ENCODE measurements around the gene LILRB5. TPM values are rescaled to one million over a fixed set of nuclear protein-coding genes. Genes with fewer than 3 reads are reported as not detected.
"Not testable (repeated sequence)": the region's sequence is repeated elsewhere in the genome, so short reads cannot be mapped to it uniquely, and the experiment has no call there.

Gene LILRB5
- total and polyA plus RNA-seq, 4 experiments from 2014 or later, result 0.47 to 0.52 TPM; not detected in 2

DNA sequence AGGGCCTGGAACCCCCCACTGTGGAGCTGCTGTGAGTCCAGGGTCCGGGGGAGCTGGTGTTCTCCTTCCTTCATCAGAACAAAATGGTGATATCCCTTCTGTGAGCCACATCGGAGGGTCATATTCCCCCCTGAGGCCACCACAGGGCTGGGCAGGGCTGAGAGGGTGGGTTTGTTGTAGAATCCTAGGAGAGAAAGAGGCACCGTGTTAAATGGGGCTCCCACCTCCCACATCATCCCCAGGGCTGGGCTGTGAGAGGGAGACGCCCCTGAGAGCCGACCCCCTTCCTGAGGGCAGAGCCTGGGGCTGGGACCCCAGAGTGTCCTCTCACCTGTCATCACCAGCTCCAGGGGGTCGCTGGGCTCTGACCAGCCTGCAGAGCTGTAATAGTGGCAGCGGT lies 35.1 kb downstream of the LILRB5 start:
- H3K9me3 Mint-ChIP-seq; DNase-seq; H3K36me3 ChIP-seq (ENCODE audit: insufficient read depth, low read length); H3K4me3 Mint-ChIP-seq; H3K9me3 ChIP-seq (ENCODE audit: control insufficient read depth in 1 of 2, low read length in 2 of 2); H3K36me3 Mint-ChIP-seq; H3K27ac ChIP-seq (ENCODE audit: low read depth, low read length); POLR2A ChIA-PET (ENCODE audit: partially characterized antibody); CTCF ChIA-PET (ENCODE audit: partially characterized antibody); H3K27me3 Mint-ChIP-seq; H3K4me1 ChIP-seq (ENCODE audit: insufficient read depth, low read length); intact Hi-C loops (cut with micrococcal nuclease); H3K27me3 ChIP-seq (ENCODE audit: insufficient read depth, low read length); H3K4me3 ChIP-seq (ENCODE audit: low read length in 2 of 2): not testable (repeated sequence)
- Mint-ChIP-seq H3K27ac (peak overlapping the region in 1 of 7 donors; percentile 44), H3K4me1 (peaks cover 1 to 15% (median 5%) of the 10 kb centered on the region in 4 donors)

DNA sequence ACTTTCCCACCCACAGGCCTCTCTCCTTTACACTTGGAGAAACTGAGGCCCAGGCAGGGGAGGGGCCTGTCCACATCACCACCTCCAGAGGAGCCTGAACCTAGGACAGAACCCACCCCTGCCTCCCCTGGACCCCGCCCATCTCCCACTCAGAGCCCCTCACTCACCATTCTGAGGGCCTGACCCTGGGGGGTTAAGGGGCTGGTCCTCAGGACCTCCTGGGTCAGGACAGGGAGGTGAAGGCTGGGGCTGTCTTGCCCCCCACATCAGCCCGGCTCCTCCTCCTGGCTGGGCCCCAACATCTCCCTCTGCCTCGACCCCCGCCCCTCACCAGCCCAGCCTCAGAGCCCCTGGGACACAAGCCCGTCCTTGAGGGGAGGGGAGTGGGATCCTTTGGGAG lies 37.4 kb downstream of the LILRB5 start:
- H3K4me3 ChIP-seq (ENCODE audit: low read length in 2 of 2); H3K27me3 ChIP-seq (ENCODE audit: insufficient read depth, low read length); H3K4me1 ChIP-seq (ENCODE audit: insufficient read depth, low read length); H3K9me3 Mint-ChIP-seq; H3K27ac Mint-ChIP-seq; POLR2A ChIA-PET (ENCODE audit: partially characterized antibody); H3K27ac ChIP-seq (ENCODE audit: low read depth, low read length); DNase-seq; H3K9me3 ChIP-seq (ENCODE audit: control insufficient read depth in 1 of 2, low read length in 2 of 2); H3K36me3 ChIP-seq (ENCODE audit: insufficient read depth, low read length); intact Hi-C loops (cut with micrococcal nuclease); H3K4me3 Mint-ChIP-seq; H3K27me3 Mint-ChIP-seq; CTCF ChIA-PET (ENCODE audit: partially characterized antibody): not testable (repeated sequence)
- H3K36me3 Mint-ChIP-seq, result peaks cover 4 to 12% of the 10 kb centered on the region in 2 donors
- H3K4me1 Mint-ChIP-seq, result peaks cover 1 to 15% (median 5%) of the 10 kb centered on the region in 4 donors

DNA sequence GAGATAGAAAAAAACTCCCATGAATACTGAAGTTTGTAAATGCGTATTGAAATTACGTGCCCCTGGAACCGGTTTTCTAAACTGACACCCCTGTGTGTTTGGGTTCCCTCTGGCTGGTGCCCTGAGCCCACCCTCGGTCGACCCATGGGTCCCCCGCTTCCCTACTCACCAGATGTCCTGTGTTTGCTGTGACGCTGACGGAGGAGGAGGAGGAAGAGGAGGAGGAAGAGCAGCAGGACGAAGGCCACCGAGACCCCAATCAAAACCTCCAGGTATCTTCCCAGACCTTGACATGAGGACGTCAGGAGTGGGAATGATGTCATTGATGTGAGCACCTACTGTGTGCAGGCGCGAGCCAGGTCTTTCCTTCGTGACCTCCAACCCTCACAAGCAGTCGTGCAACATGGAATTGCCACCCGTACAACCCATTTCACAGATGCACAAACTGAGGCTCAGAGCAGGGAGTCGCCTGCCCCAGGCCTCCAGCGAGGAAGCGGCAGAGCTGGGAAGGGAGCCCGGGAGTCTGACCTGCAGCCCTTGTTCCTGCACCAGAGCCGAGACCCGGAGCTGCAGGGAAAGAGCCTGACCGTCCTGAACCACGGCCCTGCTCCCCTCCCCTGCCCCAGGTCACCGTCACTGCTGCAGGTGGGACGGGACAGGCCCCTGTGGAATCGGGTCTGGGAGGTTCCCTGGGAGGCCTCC lies 38.0 kb downstream of the LILRB5 start:
- CTCF ChIA-PET (ENCODE audit: partially characterized antibody), result no interaction called here
- no peaks in the 10 kb centered on the region for H3K9me3 Mint-ChIP-seq
- Histone ChIP-seq H3K4me3 (ENCODE audit: low read length in 2 of 2) (no peak overlapping the region), H3K27ac (ENCODE audit: low read depth, low read length) (no peak overlapping the region), H3K27me3 (ENCODE audit: insufficient read depth, low read length) (no peaks in the 10 kb centered on the region), H3K36me3 (ENCODE audit: insufficient read depth, low read length) (no peaks in the 10 kb centered on the region), H3K9me3 (ENCODE audit: control insufficient read depth in 1 of 2, low read length in 2 of 2) (no peaks in the 10 kb centered on the region), H3K4me1 (ENCODE audit: insufficient read depth, low read length) (peaks cover 6% of the 10 kb centered on the region)
- H3K36me3 Mint-ChIP-seq, result peaks cover 4 to 12% of the 10 kb centered on the region in 2 donors
- peaks cover 1 to 15% (median 5%) of the 10 kb centered on the region in 4 donors for H3K4me1 Mint-ChIP-seq
- DNase-seq, result no peak
- H3K4me3 Mint-ChIP-seq, result no peak overlapping the region
- POLR2A ChIA-PET (ENCODE audit: partially characterized antibody), result no interaction called here
- H3K27ac Mint-ChIP-seq, result peak overlapping the region in 2 of 7 donors; percentile 37 to 75
- intact Hi-C loops (cut with micrococcal nuclease), result no loop called here
- H3K27me3 Mint-ChIP-seq, result peaks cover 1 to 3% of the 10 kb centered on the region in 2 donors

DNA sequence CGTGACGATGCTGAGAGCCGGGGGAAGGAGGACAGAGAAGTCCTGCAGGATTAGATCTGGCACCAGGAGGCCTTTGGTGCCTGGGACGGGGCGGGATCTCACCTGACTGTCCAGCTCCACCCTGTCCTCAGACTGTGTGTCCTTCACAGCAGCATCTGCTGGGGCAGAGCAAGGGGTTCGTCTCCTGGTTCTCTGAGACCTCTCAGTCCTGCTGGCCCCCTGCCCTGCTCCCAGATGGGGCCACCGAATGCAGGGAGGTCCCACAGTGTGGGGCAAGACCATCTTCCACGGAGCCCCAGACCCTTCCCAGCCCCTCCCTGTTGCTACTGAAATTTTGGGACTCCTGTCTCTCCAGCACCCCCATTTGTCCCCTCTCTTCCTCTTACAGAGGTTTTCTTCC lies 38.8 kb downstream of the LILRB5 start:
- intact Hi-C loops (cut with micrococcal nuclease), result no loop called here
- no peaks in the 10 kb centered on the region for H3K9me3 ChIP-seq (ENCODE audit: control insufficient read depth in 1 of 2, low read length in 2 of 2)
- H3K27ac ChIP-seq (ENCODE audit: low read depth, low read length), result no peak overlapping the region
- H3K36me3 ChIP-seq (ENCODE audit: insufficient read depth, low read length), result no peaks in the 10 kb centered on the region
- H3K4me3 ChIP-seq (ENCODE audit: low read length in 2 of 2), result no peak overlapping the region
- no peak overlapping the region for H3K27ac Mint-ChIP-seq
- no peaks in the 10 kb centered on the region for H3K27me3 ChIP-seq (ENCODE audit: insufficient read depth, low read length)
- no peak overlapping the region for H3K4me3 Mint-ChIP-seq
- ChIA-PET CTCF (ENCODE audit: partially characterized antibody) (no interaction called here), POLR2A (ENCODE audit: partially characterized antibody) (no interaction called here)
- DNase-seq, result no peak
- H3K36me3 Mint-ChIP-seq, result peaks cover 4 to 12% of the 10 kb centered on the region in 2 donors
- H3K27me3 Mint-ChIP-seq, result peaks cover 0 to 1% of the 10 kb centered on the region in 2 donors
- no peaks in the 10 kb centered on the region for H3K9me3 Mint-ChIP-seq
- H3K4me1 ChIP-seq (ENCODE audit: insufficient read depth, low read length), result peaks cover 5% of the 10 kb centered on the region
- peaks cover 1 to 7% (median 4%) of the 10 kb centered on the region in 4 donors for H3K4me1 Mint-ChIP-seq

DNA sequence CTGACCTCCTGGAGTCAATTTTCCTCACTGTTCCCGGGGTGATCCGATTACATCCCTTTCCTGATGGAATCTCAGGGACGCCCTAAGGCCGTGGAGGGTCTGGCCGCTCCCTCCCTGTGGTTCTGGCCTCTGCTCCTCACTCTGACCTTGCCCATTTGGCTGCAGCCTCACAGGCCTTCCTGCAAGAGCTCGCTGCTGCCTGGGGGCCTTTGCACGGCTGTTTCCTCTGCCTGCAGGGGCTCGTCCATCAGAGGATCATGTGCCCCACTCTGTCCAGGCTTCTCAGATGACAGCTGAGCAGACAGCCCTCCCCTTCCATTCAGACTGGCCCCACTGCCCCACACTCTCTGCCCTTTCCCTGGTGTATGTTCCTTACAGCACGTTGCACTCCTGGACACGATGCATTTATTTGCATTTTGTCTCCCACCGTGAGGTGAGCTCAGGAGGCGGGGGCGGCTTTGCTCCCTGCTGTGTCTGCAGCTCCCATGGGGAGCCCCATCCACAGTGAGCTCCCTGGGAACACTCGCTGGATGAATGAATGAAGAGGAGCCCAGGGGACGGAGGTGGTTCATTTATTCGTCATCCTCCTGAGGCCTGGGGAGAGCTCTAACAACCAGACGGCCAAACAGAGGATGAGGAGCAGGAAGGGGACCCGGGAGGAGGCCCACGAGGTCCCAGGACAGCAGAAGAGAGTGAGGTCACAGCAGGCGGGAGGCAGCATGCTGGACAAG lies 39.4 kb downstream of the LILRB5 start:
- H3K27me3 ChIP-seq (ENCODE audit: insufficient read depth, low read length); H3K4me3 ChIP-seq (ENCODE audit: low read length in 2 of 2); H3K27ac ChIP-seq (ENCODE audit: low read depth, low read length); POLR2A ChIA-PET (ENCODE audit: partially characterized antibody); H3K4me1 Mint-ChIP-seq; H3K36me3 ChIP-seq (ENCODE audit: insufficient read depth, low read length); H3K27ac Mint-ChIP-seq; H3K4me3 Mint-ChIP-seq; H3K9me3 ChIP-seq (ENCODE audit: control insufficient read depth in 1 of 2, low read length in 2 of 2); H3K4me1 ChIP-seq (ENCODE audit: insufficient read depth, low read length); H3K27me3 Mint-ChIP-seq; DNase-seq; CTCF ChIA-PET (ENCODE audit: partially characterized antibody); intact Hi-C loops (cut with micrococcal nuclease); H3K9me3 Mint-ChIP-seq: not testable (repeated sequence)
- H3K36me3 Mint-ChIP-seq, result peaks cover 4 to 11% of the 10 kb centered on the region in 2 donors

DNA sequence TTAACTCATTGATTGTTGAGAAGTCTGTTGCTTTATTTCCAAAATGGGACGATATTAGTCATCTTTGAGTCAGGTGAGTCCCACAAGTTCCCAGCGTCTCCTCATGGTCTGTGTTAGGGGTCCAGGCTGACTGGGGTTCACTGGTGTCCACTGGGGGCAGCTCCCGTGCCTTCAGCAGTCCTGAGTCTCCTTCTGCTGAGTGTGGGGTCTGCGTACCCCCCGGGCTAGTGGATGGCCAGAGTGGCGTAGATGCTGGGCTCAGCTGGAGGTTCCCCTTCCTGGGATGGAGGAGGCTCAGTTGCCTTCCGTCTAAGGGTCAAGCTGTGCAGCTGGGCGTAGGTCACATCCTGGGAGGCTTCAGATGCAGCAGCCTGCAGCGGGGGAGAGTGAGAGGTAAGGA lies 40.2 kb downstream of the LILRB5 start:
- Mint-ChIP-seq H3K4me1 (peaks cover 0 to 2% (median 0%) of the 10 kb centered on the region in 4 donors), H3K27me3 (no peaks in the 10 kb centered on the region), H3K9me3 (peaks cover 0 to 1% (median 0%) of the 10 kb centered on the region in 8 donors), H3K36me3 (peaks cover 4 to 11% of the 10 kb centered on the region in 2 donors), H3K4me3 (no peak overlapping the region), H3K27ac (no peak overlapping the region)
- intact Hi-C loops (cut with micrococcal nuclease), result no loop called here
- ChIA-PET POLR2A (ENCODE audit: partially characterized antibody) (no interaction called here), CTCF (ENCODE audit: partially characterized antibody) (no interaction called here)
- Histone ChIP-seq H3K27me3 (ENCODE audit: insufficient read depth, low read length) (no peaks in the 10 kb centered on the region), H3K36me3 (ENCODE audit: insufficient read depth, low read length) (no peaks in the 10 kb centered on the region), H3K4me3 (ENCODE audit: low read length in 2 of 2) (no peak overlapping the region), H3K27ac (ENCODE audit: low read depth, low read length) (no peak overlapping the region), H3K9me3 (ENCODE audit: control insufficient read depth in 1 of 2, low read length in 2 of 2) (no peaks in the 10 kb centered on the region), H3K4me1 (ENCODE audit: insufficient read depth, low read length) (no peaks in the 10 kb centered on the region)
- no peak for DNase-seq

DNA sequence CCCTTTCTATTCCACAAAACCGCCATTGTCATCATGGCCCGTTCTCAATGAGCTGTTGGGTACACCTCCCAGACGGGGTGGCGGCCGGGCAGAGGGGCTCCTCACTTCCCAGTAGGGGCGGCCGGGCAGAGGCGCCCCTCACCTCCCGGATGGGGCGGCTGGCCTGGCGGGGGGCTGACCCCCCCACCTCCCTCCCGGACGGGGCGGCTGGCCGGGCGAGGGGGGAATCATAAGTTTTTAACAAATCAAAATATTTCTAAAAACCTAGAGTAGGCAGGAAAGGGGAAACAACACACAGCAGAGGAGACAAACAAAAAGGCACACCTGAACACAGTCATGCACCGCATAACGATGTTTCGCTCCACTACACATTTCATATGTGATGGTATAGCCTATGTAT lies 42.3 kb downstream of the LILRB5 start:
- H3K27me3 ChIP-seq (ENCODE audit: insufficient read depth, low read length); H3K27ac Mint-ChIP-seq; POLR2A ChIA-PET (ENCODE audit: partially characterized antibody); H3K27ac ChIP-seq (ENCODE audit: low read depth, low read length); H3K4me3 Mint-ChIP-seq; H3K36me3 ChIP-seq (ENCODE audit: insufficient read depth, low read length); H3K9me3 ChIP-seq (ENCODE audit: control insufficient read depth in 1 of 2, low read length in 2 of 2); H3K4me3 ChIP-seq (ENCODE audit: low read length in 2 of 2); intact Hi-C loops (cut with micrococcal nuclease); CTCF ChIA-PET (ENCODE audit: partially characterized antibody); DNase-seq; H3K9me3 Mint-ChIP-seq; H3K27me3 Mint-ChIP-seq: not testable (repeated sequence)
- H3K36me3 Mint-ChIP-seq, result peaks cover 8 to 19% of the 10 kb centered on the region in 2 donors
- H3K4me1 Mint-ChIP-seq, result peaks cover 14 to 17% (median 16%) of the 10 kb centered on the region in 4 donors
- H3K4me1 ChIP-seq (ENCODE audit: insufficient read depth, low read length), result peaks cover 17% of the 10 kb centered on the region

Data from CD4-positive, alpha-beta memory T cell (primary cell).